Lower lobe of right lung (tissue), 2 donors: ENCODE measurements around the gene DIPK1B. TPM values are rescaled to one million over a fixed set of nuclear protein-coding genes. Genes with fewer than 3 reads are reported as not detected.

ENCODE experiments used
- ATAC-seq, 2 donors: fragments of 200-7000 bp; cut with Tn5 transposase; one replicate each; pipeline ENCODE4 v1.9.1; 2020 to 2022; ENCODE audit warnings: mild to moderate bottlenecking in 2 of 2, moderate library complexity in 2 of 2
- DNase-seq: peaks from one replicate; pipeline ENCODE4 v3.0.0-alpha.2; 2020
- H3K27ac ChIP-seq: fragments of 200-600 bp; one replicate; pipeline ENCODE4 v1.8.0; 2022
- H3K27me3 ChIP-seq: fragments of 200-600 bp; one replicate; pipeline ENCODE4 v1.8.0; 2022; ENCODE audit warnings: low read depth
- H3K36me3 ChIP-seq: fragments of 200-600 bp; one replicate; pipeline ENCODE4 v1.8.0; 2022; ENCODE audit warnings: mild to moderate bottlenecking
- H3K4me1 ChIP-seq: fragments of 200-600 bp; one replicate; pipeline ENCODE4 v1.8.0; 2022
- H3K4me3 ChIP-seq: fragments of 200-600 bp; one replicate; pipeline ENCODE4 v1.8.0; 2022; ENCODE audit warnings: mild to moderate bottlenecking
- H3K9me3 ChIP-seq: fragments of 200-600 bp; one replicate; pipeline ENCODE4 v1.8.0; 2022
- CTCF ChIP-seq: fragments of 200-600 bp; IDR thresholded peaks from one replicate; pipeline ENCODE4 v1.8.0; 2022; ENCODE audit warnings: antibody characterized with exemption, mild to moderate bottlenecking
- intact Hi-C: fragments of 100-400 bp; cut with DNase I; formaldehyde crosslinking; loops from one replicate; pipeline ENCODE4 v1.11.0; 2022
- total RNA-seq: library from RNA; stranded (reverse); fragmentation: NEBNext Ultra II Directional; extraction: Animal tissue kit (Norgen Biotek cat#: 25700); gene quantifications from one replicate; pipeline ENCODE4 v1.2.1, GENCODE V29; 2021
- donor health status: DM: no; HTN: yes; CAD: no; lungs with severe emphysema.

The DIPK1B gene
- total RNA-seq, 1 donor from 2014 or later, result 15.1 TPM

- ATAC-seq (no peak), DNase-seq (no peak)
- TF ChIP-seq CTCF, result no peak
- Histone ChIP-seq H3K36me3 (no peaks in the 10 kb centered on the region), H3K4me3 (no peak overlapping the region), H3K27me3 (peaks cover 11% of the 10 kb centered on the region), H3K4me1 (peaks cover 59% of the 10 kb centered on the region), H3K9me3 (no peaks in the 10 kb centered on the region), H3K27ac (peak overlapping the region; percentile 69)
- intact Hi-C loops, result no loop called here
Measured at GRCh38 chr9:136696502-136696901, 15.9 kb upstream of the DIPK1B start.

- TF ChIP-seq CTCF, result no peak
- Histone ChIP-seq H3K27me3 (peaks cover 11% of the 10 kb centered on the region), H3K4me1 (peaks cover 59% of the 10 kb centered on the region), H3K36me3 (no peaks in the 10 kb centered on the region), H3K27ac (peak overlapping the region; percentile 51), H3K9me3 (no peaks in the 10 kb centered on the region), H3K4me3 (no peak overlapping the region)
- DNase-seq, result no peak
- intact Hi-C loops, result no loop called here
- no peak for ATAC-seq
Measured at GRCh38 chr9:136697146-136697820, 15.1 kb upstream of the DIPK1B start.

GRCh38 chr9:136697821-136698526 is 14.4 kb upstream of the DIPK1B start:
- intact Hi-C loops, result no loop called here
- peak; percentile 5 to 17 for ATAC-seq
- no peak for TF ChIP-seq CTCF

GRCh38 chr9:136698635-136699246 is 13.6 kb upstream of the DIPK1B start:
- DNase-seq (no peak), ATAC-seq (no peak)
- no peak for TF ChIP-seq CTCF
- H3K27ac ChIP-seq, result peak overlapping the region; percentile 46
- no peaks in the 10 kb centered on the region for H3K9me3 ChIP-seq
- H3K4me3 ChIP-seq, result no peak overlapping the region
- H3K36me3 ChIP-seq, result no peaks in the 10 kb centered on the region
- H3K4me1 ChIP-seq, result peaks cover 45% of the 10 kb centered on the region
- intact Hi-C loops, result no loop called here
- peaks cover 11% of the 10 kb centered on the region for H3K27me3 ChIP-seq

More at GRCh38 chr9:136697821-136698526, 14.4 kb upstream of the DIPK1B start:
- Histone ChIP-seq H3K4me1 (peaks cover 52% of the 10 kb centered on the region), H3K27ac (peak overlapping the region; percentile 51), H3K36me3 (no peaks in the 10 kb centered on the region), H3K4me3 (no peak overlapping the region), H3K27me3 (peaks cover 11% of the 10 kb centered on the region), H3K9me3 (no peaks in the 10 kb centered on the region)
- DNase-seq, result peak; percentile 77

GRCh38 chr9:136700304-136700703 is 12.1 kb upstream of the DIPK1B start:
- Histone ChIP-seq H3K27ac (no peak overlapping the region), H3K4me1 (peaks cover 34% of the 10 kb centered on the region), H3K4me3 (no peak overlapping the region), H3K27me3 (peaks cover 11% of the 10 kb centered on the region), H3K9me3 (no peaks in the 10 kb centered on the region), H3K36me3 (no peaks in the 10 kb centered on the region)
- intact Hi-C loops, result no loop called here
- no peak for TF ChIP-seq CTCF
- DNase-seq (no peak), ATAC-seq (no peak)
